IPS-20b (cell line): ENCODE measurements around the gene ANTXRL.
"Not testable (repeated sequence)": the region's sequence is repeated elsewhere in the genome, so short reads cannot be mapped to it uniquely, and the experiment has no call there.

Source experiments
- H3K27ac ChIP-seq: one replicate; pipeline ENCODE4 v1.5.1; 2013; ENCODE audit warnings: low read length
- H3K27me3 ChIP-seq: 2 replicates; pipeline ENCODE4 v1.6.1; 2013; ENCODE audit warnings: mild to moderate bottlenecking, low read length, inconsistent platforms; ENCODE audit not compliant: insufficient read depth
- H3K36me3 ChIP-seq: 2 replicates; pipeline ENCODE4 v1.6.1; 2013; ENCODE audit warnings: low read depth, mild to moderate bottlenecking, inconsistent platforms, low read length, moderate library complexity; ENCODE audit not compliant: insufficient read depth
- H3K4me1 ChIP-seq: 2 replicates; pipeline ENCODE4 v1.6.1; 2013; ENCODE audit warnings: mild to moderate bottlenecking, control low read depth, inconsistent platforms, low read length, moderate library complexity; ENCODE audit not compliant: insufficient read depth
- H3K4me3 ChIP-seq: 2 replicates; pipeline ENCODE4 v1.5.1; 2013; ENCODE audit warnings: mild to moderate bottlenecking, low read length, inconsistent platforms
- H3K9ac ChIP-seq: 2 replicates; pipeline ENCODE4 v1.6.1; 2013; ENCODE audit warnings: low read depth, mild to moderate bottlenecking, inconsistent platforms, low read length, moderate library complexity
- H3K9me3 ChIP-seq: 2 replicates; pipeline ENCODE4 v1.6.1; 2013; ENCODE audit warnings: mild to moderate bottlenecking, low read depth, low read length, inconsistent platforms; ENCODE audit not compliant: insufficient read depth

ANTXRL gene

DNA sequence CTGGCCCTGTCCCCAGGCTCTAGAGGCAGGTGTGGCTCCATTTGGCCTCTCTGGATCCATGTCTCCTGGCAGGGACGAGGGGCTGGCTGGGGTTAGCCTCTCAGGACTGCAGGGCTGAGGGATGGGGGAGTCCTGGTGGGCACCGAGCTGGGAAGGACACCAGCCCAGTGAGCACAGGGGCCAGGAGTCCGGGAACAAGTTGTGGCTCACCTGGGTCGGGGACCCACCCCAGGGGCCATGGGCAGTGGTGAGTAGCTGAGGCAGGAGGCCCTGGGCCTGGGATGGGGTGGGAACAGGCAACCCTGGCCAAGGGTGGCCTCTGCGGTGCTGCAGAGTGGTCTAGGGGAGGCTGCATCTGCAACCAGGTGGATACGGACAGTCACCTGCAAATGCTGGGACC, 24.1 kb downstream of the ANTXRL start:
- H3K9ac ChIP-seq = no peak overlapping the region
- no peak overlapping the region for H3K4me3 ChIP-seq
- no peaks in the 10 kb centered on the region for H3K9me3 ChIP-seq
- H3K27ac ChIP-seq = no peak overlapping the region
- H3K36me3 ChIP-seq = no peaks in the 10 kb centered on the region
- no peaks in the 10 kb centered on the region for H3K27me3 ChIP-seq
- H3K4me1 ChIP-seq = no peaks in the 10 kb centered on the region; the same call in 1 of the 2 replicates

DNA sequence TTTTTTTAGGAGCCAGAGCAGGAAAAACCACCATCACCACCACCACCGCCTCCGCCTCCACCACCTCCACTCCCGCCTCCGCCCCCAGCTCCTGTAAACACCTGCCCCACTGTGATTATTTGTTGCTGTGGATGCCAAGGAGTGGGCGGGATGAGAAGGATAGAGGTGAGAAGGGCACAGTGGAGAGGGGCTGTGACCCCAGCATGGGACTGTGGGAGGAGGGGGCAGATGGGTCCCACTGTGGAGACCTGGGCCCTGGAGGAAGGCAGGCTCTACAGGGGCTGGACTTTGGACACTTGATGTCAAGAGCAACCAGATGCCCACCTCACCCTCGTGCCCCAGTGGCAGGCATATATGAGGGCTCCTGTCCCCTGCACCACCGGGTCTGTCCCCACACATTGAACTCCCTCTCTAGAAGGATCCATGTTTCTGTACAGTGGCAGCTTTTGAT, 24.7 kb downstream of the ANTXRL start:
- no peak overlapping the region for H3K4me3 ChIP-seq
- H3K36me3 ChIP-seq = no peaks in the 10 kb centered on the region
- H3K4me1 ChIP-seq = no peaks in the 10 kb centered on the region; the same call in 1 of the 2 replicates
- no peak overlapping the region for H3K27ac ChIP-seq
- no peaks in the 10 kb centered on the region for H3K9me3 ChIP-seq
- H3K27me3 ChIP-seq = no peaks in the 10 kb centered on the region
- H3K9ac ChIP-seq = no peak overlapping the region

DNA sequence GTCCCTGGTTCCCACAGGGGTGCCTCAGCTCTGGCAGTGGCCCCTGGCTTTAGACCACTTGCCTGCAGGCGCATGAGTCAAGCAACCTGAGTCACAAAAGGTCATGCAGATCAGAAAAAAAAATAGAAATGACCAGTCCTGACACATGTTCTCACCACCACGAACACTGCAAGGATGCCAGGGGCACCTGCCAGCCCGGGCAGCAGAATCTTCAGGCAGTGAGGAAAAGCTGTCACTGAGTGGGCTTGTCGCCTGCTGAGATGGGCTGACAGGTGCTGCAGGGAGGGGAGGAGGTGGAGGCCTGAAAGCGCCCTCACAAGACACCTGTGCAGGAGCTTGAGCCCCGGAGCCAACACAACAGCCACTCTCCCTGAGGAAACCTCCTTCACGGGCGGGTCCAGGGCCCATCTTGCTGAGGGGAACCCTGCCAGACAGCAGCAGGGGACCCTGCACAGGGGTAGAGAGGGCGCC, 25.2 kb downstream of the ANTXRL start:
- not testable (repeated sequence) for H3K4me3 ChIP-seq, H3K9ac ChIP-seq, H3K27ac ChIP-seq, H3K27me3 ChIP-seq, H3K4me1 ChIP-seq, H3K36me3 ChIP-seq, H3K9me3 ChIP-seq

DNA sequence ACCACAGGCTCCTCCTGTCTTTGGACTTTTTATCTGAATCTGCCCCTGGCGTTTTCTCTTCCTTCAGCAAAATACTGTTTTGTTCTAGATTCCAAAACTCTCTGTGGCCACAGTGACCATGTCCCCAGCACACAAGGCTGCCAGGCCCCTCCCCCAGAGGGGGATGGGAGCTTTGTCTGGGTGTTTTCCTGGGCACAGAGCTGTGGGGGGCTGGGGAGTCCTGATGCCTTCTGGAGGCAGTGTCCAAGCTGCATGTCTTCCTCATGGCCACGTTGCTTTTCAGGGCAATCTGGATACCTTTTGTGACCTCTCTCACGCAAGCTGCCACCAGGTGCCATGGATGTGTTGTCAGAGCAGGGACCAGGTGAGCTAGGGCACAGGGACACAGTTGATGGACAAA, 26.2 kb downstream of the ANTXRL start:
- Histone ChIP-seq H3K4me3 (no peak overlapping the region), H3K9ac (no peak overlapping the region), H3K36me3 (no peaks in the 10 kb centered on the region), H3K27ac (no peak overlapping the region), H3K27me3 (no peaks in the 10 kb centered on the region), H3K4me1 (no peaks in the 10 kb centered on the region; the same call in 1 of the 2 replicates), H3K9me3 (no peaks in the 10 kb centered on the region)

DNA sequence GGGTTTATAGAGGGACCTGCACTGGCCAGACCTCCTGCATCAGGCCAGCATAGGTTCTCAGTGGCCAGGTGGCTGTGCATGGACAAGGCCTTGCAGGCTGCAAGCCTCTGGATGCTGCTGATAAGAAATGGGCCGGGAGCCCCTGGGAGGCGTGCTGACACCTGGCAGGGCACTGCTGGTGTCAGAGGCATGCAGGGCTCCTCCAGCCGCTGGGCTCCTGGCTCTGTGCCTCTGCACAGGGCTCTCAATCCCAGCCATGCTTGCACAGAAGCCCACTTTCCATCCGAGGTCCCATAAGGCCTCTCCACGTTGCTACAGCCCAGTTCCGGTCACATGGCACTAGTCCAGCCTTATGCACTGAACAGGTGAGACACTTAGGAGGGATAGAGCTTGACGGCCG, 27.3 kb downstream of the ANTXRL start:
- Histone ChIP-seq H3K27me3 (no peaks in the 10 kb centered on the region), H3K27ac (no peak overlapping the region), H3K4me1 (no peaks in the 10 kb centered on the region; the same call in 1 of the 2 replicates), H3K9ac (no peak overlapping the region), H3K9me3 (no peaks in the 10 kb centered on the region), H3K36me3 (no peaks in the 10 kb centered on the region), H3K4me3 (no peak overlapping the region)

DNA sequence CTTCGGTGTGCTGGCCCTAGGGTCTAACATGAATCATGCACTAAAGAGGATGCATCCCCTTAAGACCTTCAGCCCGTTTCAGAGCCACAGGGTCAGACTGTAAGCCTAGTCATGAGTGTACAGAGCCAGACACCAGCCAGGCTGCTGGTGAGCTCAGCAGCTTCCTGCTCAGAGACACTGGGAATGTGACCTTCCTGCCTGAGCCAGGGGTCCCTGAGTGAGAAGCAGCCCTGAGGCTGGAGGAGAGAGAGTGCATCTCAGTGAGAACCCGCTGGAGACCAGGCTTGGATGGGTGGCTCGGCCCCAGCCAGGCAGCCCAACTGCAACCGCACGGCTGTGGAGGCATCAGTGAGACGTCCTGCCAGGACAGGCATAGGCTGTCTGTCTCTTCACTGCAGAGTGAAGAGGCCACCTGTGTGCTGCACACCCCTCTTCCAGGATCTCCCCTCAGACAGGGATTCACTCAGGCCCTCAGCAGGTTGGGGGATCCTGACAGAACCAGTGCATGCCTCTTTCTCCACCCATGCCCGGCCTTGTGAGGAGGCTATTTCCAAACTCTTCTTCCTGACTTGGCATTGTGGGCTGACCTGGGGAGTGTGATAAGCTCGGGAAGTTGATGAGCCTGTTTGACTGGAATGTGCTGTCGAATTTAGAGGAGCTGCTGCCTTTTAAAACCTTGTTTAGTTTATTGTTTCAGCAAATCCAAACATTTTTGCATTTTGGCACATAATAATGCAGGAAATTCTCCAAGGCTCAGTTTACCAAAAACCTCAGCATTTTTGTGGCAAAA, 28.5 kb downstream of the ANTXRL start:
- not testable (repeated sequence) for H3K9ac ChIP-seq, H3K4me3 ChIP-seq, H3K27me3 ChIP-seq, H3K36me3 ChIP-seq, H3K27ac ChIP-seq, H3K4me1 ChIP-seq, H3K9me3 ChIP-seq

DNA sequence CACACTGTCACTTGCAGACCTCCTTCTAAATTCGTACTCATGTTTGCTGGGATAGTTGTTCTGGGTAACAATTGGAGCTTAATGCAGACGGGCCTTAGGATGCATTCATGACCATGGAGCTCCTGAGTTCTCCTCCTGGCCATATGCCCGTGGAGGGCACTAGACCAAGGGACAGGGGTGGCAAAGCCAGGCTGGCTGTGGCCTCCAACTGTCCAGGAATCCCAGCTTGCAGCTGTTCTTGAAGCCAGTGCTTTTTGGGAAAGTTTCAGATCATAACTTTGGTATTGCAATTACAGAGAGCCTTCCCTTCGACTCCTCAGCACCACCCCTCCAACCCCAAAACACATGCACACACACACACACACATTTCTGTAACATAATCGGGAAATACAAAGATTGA, 30.6 kb downstream of the ANTXRL start:
- H3K4me3 ChIP-seq = no peak overlapping the region
- no peaks in the 10 kb centered on the region for H3K36me3 ChIP-seq
- H3K4me1 ChIP-seq = no peaks in the 10 kb centered on the region; the same call in 1 of the 2 replicates
- no peak overlapping the region for H3K27ac ChIP-seq
- no peaks in the 10 kb centered on the region for H3K27me3 ChIP-seq
- no peak overlapping the region for H3K9ac ChIP-seq
- no peaks in the 10 kb centered on the region for H3K9me3 ChIP-seq

DNA sequence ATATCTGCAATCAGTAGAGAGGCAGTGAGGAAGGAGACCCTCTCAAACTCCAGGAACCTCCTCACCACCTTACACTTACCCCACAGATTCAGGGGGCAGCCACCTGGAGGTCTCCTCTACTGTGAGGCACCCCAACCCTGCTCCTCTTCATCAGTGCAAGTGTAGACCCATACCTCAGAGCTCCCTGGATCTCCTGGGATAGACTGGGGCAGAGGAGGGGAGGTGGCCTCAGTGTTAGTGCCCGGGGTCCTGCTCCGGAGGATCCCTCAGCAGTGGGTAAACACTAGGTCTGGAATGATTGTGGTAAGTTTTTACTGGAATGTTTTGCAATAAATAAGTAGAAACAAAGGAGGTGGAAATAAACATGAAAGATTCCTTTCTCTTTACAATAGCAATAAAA, 31.1 kb downstream of the ANTXRL start:
- Histone ChIP-seq H3K4me1 (no peaks in the 10 kb centered on the region; the same call in 1 of the 2 replicates), H3K9me3 (no peaks in the 10 kb centered on the region), H3K4me3 (no peak overlapping the region), H3K36me3 (no peaks in the 10 kb centered on the region), H3K9ac (no peak overlapping the region), H3K27me3 (no peaks in the 10 kb centered on the region), H3K27ac (no peak overlapping the region)

DNA sequence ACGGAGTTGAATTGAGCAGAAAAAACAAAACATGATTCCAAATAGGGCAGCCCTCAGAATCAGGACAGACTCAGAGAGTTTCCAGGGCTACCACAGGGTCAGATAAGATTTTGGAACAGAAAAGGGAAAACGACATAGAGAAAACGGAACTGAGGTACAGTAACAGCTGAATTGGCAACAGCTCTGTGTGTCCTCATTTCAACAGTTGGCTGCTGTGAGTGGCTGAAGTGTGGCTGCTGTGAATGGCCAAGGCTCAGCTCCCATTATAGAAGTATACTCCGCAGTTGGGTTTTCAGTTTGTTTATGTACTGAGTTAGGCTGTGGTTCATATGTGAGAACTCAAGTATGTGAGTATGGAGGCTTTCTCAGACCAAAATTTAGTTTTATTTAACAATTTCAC, 32.0 kb downstream of the ANTXRL start:
- Histone ChIP-seq H3K4me1 (no peaks in the 10 kb centered on the region; the same call in 1 of the 2 replicates), H3K9me3 (no peaks in the 10 kb centered on the region), H3K36me3 (no peaks in the 10 kb centered on the region)

DNA sequence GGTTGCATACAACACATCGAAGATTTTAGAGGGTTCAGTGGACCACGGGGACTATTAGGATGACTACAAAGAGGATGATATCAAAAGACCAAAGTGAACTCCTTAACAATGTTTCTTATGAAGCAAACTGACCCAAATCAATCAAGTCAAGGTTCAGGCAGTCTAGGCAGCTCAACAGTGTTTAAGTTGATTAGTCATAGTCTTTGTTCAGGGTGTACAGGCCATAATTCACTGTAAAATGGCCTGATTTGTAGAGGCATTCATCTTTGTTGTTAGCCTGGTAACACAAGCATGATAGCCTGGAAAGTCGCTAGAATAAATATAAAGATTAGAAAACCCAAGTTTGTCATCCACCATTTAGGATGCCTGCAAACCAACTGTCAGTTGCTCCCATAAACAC, 32.6 kb downstream of the ANTXRL start:
- no peaks in the 10 kb centered on the region; the same call in 1 of the 2 replicates for H3K4me1 ChIP-seq
- no peak overlapping the region for H3K4me3 ChIP-seq
- no peaks in the 10 kb centered on the region for H3K36me3 ChIP-seq
- no peak overlapping the region for H3K9ac ChIP-seq
- H3K27ac ChIP-seq = no peak overlapping the region
- no peaks in the 10 kb centered on the region for H3K27me3 ChIP-seq
- no peaks in the 10 kb centered on the region for H3K9me3 ChIP-seq

More for the DNA sequence above, 32.0 kb downstream of the ANTXRL start:
- Histone ChIP-seq H3K27ac (no peak overlapping the region), H3K9ac (no peak overlapping the region), H3K27me3 (no peaks in the 10 kb centered on the region), H3K4me3 (no peak overlapping the region)

DNA sequence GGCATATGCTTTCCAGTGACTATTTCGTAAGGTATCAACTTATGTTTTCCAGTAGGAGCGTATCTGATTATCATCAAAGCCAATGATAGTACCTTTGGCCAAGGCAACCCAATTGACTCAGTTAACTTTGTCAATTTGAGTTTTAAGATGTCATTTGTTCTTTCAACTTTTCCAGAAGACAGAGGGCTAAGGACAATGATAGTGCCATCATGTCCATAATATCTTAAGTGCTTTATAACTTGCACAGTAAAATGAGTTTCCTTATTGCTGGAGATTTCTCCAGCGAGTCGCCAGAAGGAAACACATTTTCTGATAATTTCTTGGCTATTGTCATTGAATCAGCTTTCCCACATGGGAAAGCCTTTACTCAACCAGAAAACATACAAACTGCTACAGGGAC, 35.0 kb downstream of the ANTXRL start:
- Histone ChIP-seq H3K4me3 (no peak overlapping the region), H3K27ac (no peak overlapping the region), H3K4me1 (no peaks in the 10 kb centered on the region), H3K36me3 (no peaks in the 10 kb centered on the region), H3K9me3 (no peaks in the 10 kb centered on the region), H3K27me3 (no peaks in the 10 kb centered on the region), H3K9ac (no peak overlapping the region)

DNA sequence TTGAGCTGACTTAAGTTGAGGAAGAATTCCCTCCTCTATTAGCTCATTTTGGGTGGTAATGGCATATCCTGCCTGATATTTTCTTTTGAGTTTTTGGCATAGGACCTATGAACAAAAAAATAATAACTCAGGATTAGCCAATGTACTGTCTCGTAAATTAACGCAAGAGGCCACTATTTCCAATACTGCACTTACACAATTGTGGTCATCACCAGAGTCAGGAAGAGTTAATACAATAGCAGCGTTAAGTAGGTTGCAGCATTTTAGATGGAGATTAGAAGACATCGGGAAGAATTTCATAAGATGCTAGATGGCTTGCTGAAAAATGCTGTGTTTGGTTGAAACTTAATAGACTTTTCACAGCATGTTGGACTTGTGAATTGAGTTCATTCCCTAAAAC, 36.4 kb downstream of the ANTXRL start:
- H3K9me3 ChIP-seq = no peaks in the 10 kb centered on the region
- no peaks in the 10 kb centered on the region for H3K36me3 ChIP-seq
- H3K4me3 ChIP-seq = no peak overlapping the region
- no peak overlapping the region for H3K27ac ChIP-seq
- no peaks in the 10 kb centered on the region for H3K4me1 ChIP-seq
- H3K9ac ChIP-seq = no peak overlapping the region
- no peaks in the 10 kb centered on the region for H3K27me3 ChIP-seq
